GM12891 (cell line): ENCODE measurements around the gene AKAP8.

Source experiments
- DNase-seq: peaks from one replicate; pipeline ENCODE4 v3.0.0; 2011; ENCODE audit warnings: low spot score; ENCODE audit not compliant: insufficient read length
- FAIRE-seq: peaks from 2 replicates; lab custom pipeline; 2011; peaks lifted over from hg19 to GRCh38; lab: Jason Lieb, UNC
- PAX5 ChIP-seq: IDR thresholded peaks from 2 replicates; pipeline ENCODE4 v1.6.1; 2011; ENCODE audit warnings: low read length, moderate library complexity, mild to moderate bottlenecking; ENCODE audit not compliant: insufficient read depth, severe bottlenecking
- POLR2A ChIP-seq: IDR thresholded peaks from 2 replicates; pipeline ENCODE4 v1.6.1; 2011; ENCODE audit warnings: low read depth, low read length, control low read depth
- POLR2AphosphoS5 ChIP-seq: IDR thresholded peaks from 2 replicates; pipeline ENCODE4 v1.6.1; 2011; ENCODE audit warnings: low read depth, low read length, control low read depth
- POU2F2 ChIP-seq: IDR thresholded peaks from 2 replicates; pipeline ENCODE4 v1.6.1; 2011; ENCODE audit warnings: low read depth, mild to moderate bottlenecking, control low read depth, low read length, moderate library complexity
- SPI1 ChIP-seq: IDR thresholded peaks from 2 replicates; pipeline ENCODE4 v1.6.1; 2011; ENCODE audit warnings: low read depth, low read length, control low read depth
- TAF1 ChIP-seq: IDR thresholded peaks from 2 replicates; pipeline ENCODE4 v1.6.1; 2011; ENCODE audit warnings: low read depth, low read length, control low read depth

The AKAP8 gene

GRCh38 chr19:15394426-15394825 is 14.8 kb upstream of the AKAP8 start:
- TF ChIP-seq POLR2A: no peak
- no peak for TF ChIP-seq PAX5
- no peak for TF ChIP-seq POU2F2
- TF ChIP-seq POLR2AphosphoS5: no peak
- no peak for TF ChIP-seq TAF1
- TF ChIP-seq SPI1: no peak
- FAIRE-seq (no peak), DNase-seq (no peak)

GRCh38 chr19:15393963-15394362 is 14.4 kb upstream of the AKAP8 start:
- TF ChIP-seq SPI1: no peak
- TF ChIP-seq PAX5: no peak
- no peak for TF ChIP-seq POLR2AphosphoS5
- TF ChIP-seq POU2F2: no peak
- TF ChIP-seq TAF1: no peak
- TF ChIP-seq POLR2A: no peak
- DNase-seq (no peak), FAIRE-seq (no peak)

- FAIRE-seq: no peak
- no peak for DNase-seq
- TF ChIP-seq TAF1 (no peak), POU2F2 (no peak), POLR2AphosphoS5 (no peak), POLR2A (no peak), PAX5 (no peak), SPI1 (no peak)
Measured at GRCh38 chr19:15390814-15391213, 11.2 kb upstream of the AKAP8 start.

- no peak for DNase-seq
- FAIRE-seq: peak; percentile 16
- TF ChIP-seq POU2F2 (no peak), PAX5 (no peak), SPI1 (no peak), TAF1 (no peak), POLR2AphosphoS5 (no peak), POLR2A (no peak)
Measured at GRCh38 chr19:15381864-15382263, 2.3 kb upstream of the AKAP8 start.

- FAIRE-seq: no peak
- DNase-seq: no peak
- TF ChIP-seq POLR2AphosphoS5: no peak
- no peak for TF ChIP-seq SPI1
- no peak for TF ChIP-seq POLR2A
- no peak for TF ChIP-seq TAF1
- TF ChIP-seq POU2F2: no peak
- TF ChIP-seq PAX5: no peak
Measured at GRCh38 chr19:15381429-15381828, 1.8 kb upstream of the AKAP8 start.

GRCh38 chr19:15379999-15380647 is 536 bp upstream of the AKAP8 start:
- FAIRE-seq (no peak), DNase-seq (no peak)
- TF ChIP-seq POU2F2 (no peak), POLR2AphosphoS5 (no peak), PAX5 (no peak), POLR2A (no peak), TAF1 (no peak)

- TF ChIP-seq POLR2A: no peak; the same call in none of the 2 replicates
- peak; percentile 55; the same call in 1 of the 2 replicates for TF ChIP-seq TAF1
- TF ChIP-seq POLR2AphosphoS5: peak; percentile 32; the same call in 1 of the 2 replicates
- TF ChIP-seq SPI1: no peak
- no peak for TF ChIP-seq POU2F2
- TF ChIP-seq PAX5: no peak
- FAIRE-seq (no peak), DNase-seq (peak; percentile 63)
Measured at GRCh38 chr19:15378534-15379082, 979 bp downstream of the AKAP8 start.

GRCh38 chr19:15374796-15375440 is 4.7 kb downstream of the AKAP8 start:
- no peak for DNase-seq
- TF ChIP-seq PAX5: no peak
- TF ChIP-seq SPI1: no peak
- TF ChIP-seq POLR2A: no peak
- no peak for TF ChIP-seq POLR2AphosphoS5
- no peak for TF ChIP-seq POU2F2
- no peak for TF ChIP-seq TAF1
- FAIRE-seq: no peak

- no peak for FAIRE-seq
Measured at GRCh38 chr19:15374105-15374651, 5.4 kb downstream of the AKAP8 start.

GRCh38 chr19:15373644-15374043 is 5.9 kb downstream of the AKAP8 start:
- TF ChIP-seq POLR2A (no peak), POU2F2 (no peak), TAF1 (no peak), POLR2AphosphoS5 (no peak), SPI1 (no peak), PAX5 (no peak)
- DNase-seq (no peak), FAIRE-seq (no peak)

More at GRCh38 chr19:15374105-15374651, 5.4 kb downstream of the AKAP8 start:
- no peak for DNase-seq
- TF ChIP-seq TAF1 (no peak), POLR2A (no peak), POLR2AphosphoS5 (no peak), PAX5 (no peak)

GRCh38 chr19:15372891-15373301 is 6.7 kb downstream of the AKAP8 start:
- DNase-seq: no peak
- TF ChIP-seq PAX5 (no peak), SPI1 (no peak), POLR2A (no peak), POU2F2 (no peak), POLR2AphosphoS5 (no peak), TAF1 (no peak)
- FAIRE-seq: no peak
